ENCODE measurements around the gene PHLDA3.

PHLDA3 gene

GRCh38 chr1:201457508-201457960, 11.5 kb downstream of the PHLDA3 start:
- TF ChIP-seq CTCF (IDR thresholded peaks at IDR 0.05; ENCODE audit: low read depth, low read length, missing control alignments) = no peak
- no peak overlapping the region for H3K4me3 ChIP-seq (ENCODE audit: low read depth, low read length)
- DNase-seq (ENCODE audit: low read depth) = no peak

- DNase-seq (ENCODE audit: low read depth) = no peak
- TF ChIP-seq CTCF (IDR thresholded peaks at IDR 0.05; ENCODE audit: low read depth, low read length, missing control alignments) = no peak
- H3K4me3 ChIP-seq (ENCODE audit: low read depth, low read length) = no peak overlapping the region
Measured at GRCh38 chr1:201456499-201457309, 12.3 kb downstream of the PHLDA3 start.

- DNase-seq (ENCODE audit: low read depth) = no peak
- H3K4me3 ChIP-seq (ENCODE audit: low read depth, low read length) = no peak overlapping the region
- no peak for TF ChIP-seq CTCF (IDR thresholded peaks at IDR 0.05; ENCODE audit: low read depth, low read length, missing control alignments)
Measured at GRCh38 chr1:201455098-201455497, 13.9 kb downstream of the PHLDA3 start.

DNA sequence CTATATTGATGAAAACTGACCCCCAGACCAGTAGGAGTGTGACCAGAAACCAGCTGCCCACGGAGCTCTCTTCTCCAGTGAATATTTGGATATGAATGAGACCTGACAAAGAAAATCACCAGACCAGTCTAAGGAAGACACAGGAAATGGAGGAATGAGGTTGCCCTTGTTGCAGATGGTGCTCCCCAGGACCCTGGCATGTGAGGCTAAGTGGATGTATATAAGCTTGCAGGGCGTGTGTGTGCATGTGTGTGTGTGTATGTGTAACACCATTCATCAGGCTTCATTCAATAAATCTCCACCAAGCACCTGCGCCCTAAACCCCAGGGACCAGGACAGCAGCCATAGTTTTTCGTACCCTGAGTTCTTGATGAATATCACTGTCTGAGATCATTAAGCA, 14.4 kb downstream of the PHLDA3 start:
- DNase-seq (ENCODE audit: low read depth) = no peak
- TF ChIP-seq CTCF (IDR thresholded peaks at IDR 0.05; ENCODE audit: low read depth, low read length, missing control alignments) = no peak
- no peak overlapping the region for H3K4me3 ChIP-seq (ENCODE audit: low read depth, low read length)

DNA sequence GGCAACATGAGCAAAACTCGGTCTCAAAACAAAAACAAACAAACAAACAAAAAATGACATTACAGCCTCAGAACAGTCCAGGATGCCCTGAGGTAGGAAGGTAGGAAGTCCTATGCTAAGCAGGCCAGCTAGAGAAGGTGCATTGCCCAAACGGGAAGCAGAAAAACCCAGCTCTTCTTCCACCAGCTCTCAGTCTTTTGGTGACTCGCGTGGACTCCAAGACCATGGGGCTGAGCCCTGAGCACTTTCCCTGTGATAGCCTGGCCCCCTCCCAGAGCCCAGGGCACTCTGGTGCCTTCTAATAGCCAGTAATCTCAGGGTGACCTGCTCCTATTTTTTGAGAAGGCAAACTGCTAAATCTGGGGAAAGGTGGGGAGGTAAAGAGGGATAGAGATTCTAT, 16.1 kb downstream of the PHLDA3 start:
- no peak for DNase-seq (ENCODE audit: low read depth)
- no peak for TF ChIP-seq CTCF (IDR thresholded peaks at IDR 0.05; ENCODE audit: low read depth, low read length, missing control alignments)
- no peak overlapping the region for H3K4me3 ChIP-seq (ENCODE audit: low read depth, low read length)

DNA sequence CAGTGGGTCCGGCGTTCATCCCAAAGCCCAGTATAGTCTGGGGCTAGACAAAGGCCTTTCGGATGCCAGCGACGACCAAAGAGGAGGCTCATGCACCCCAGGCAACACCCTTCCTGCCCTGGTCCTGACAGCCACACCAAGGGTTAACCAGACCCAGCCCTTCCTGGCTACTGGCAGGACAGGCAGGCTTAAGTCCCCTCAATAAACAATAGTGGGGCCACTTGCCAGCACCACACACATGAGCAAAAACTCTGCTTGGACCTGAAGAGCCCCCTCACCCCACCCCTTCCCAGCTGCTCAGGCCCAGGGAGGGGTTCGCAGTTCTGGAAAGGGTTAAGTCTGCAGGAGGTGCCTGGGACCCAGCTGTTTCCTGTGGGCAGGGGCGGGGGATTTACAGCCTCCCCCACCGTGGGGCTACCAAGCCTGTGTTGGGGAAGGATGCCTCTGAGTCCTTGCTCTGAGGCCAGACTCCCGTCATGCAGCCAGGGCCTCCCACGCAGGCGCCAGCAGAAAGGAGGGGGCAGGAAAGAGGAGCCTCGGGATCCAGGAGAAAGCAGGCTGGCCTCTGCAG, 18.2 kb downstream of the PHLDA3 start:
- H3K4me3 ChIP-seq (ENCODE audit: low read depth, low read length) = no peak overlapping the region
- TF ChIP-seq CTCF (IDR thresholded peaks at IDR 0.05; ENCODE audit: low read depth, low read length, missing control alignments) = no peak
- no peak for DNase-seq (ENCODE audit: low read depth)
